Right atrium auricular region (tissue), 2 donors: Measurements from ENCODE around the gene HAGHL. TPM values are rescaled to one million over a fixed set of nuclear protein-coding genes. Genes with fewer than 3 reads are reported as not detected.

Source experiments
- DNase-seq: peaks from one replicate; pipeline ENCODE4 v3.0.0-alpha.2; 2019; ENCODE audit warnings: low spot score
- H3K27ac ChIP-seq, 2 donors: fragments of 200-600 bp; sonication (generic); 1 replicate in 1 of 2; 2 replicates in 1 of 2; pipeline ENCODE4 v1.5.1; 2016 to 2019
- H3K27me3 ChIP-seq, 2 donors: fragments of 200-600 bp; sonication (generic); one replicate each; pipeline versions ENCODE4 v1.5.1 to v1.6.0; 2017 to 2019
- H3K36me3 ChIP-seq: fragments of 200-600 bp; sonication (generic); one replicate; pipeline ENCODE4 v1.5.1; 2016
- H3K4me1 ChIP-seq, 2 donors: fragments of 200-600 bp; sonication (generic); one replicate each; pipeline versions ENCODE4 v1.5.1 to v1.6.0; 2017 to 2019
- H3K4me3 ChIP-seq, 2 donors: fragments of 200-600 bp; sonication (generic); 1 replicate in 1 of 2; 2 replicates in 1 of 2; pipeline ENCODE4 v1.5.1; 2017 to 2019; ENCODE audit warnings: mild to moderate bottlenecking in 1 of 2, moderate library complexity in 1 of 2
- H3K9me3 ChIP-seq, 2 donors: fragments of 200-600 bp; sonication (generic); one replicate each; pipeline ENCODE4 v1.5.1; 2019
- total RNA-seq, 2 donors: library from RNA; depleted of rRNA; stranded (reverse); fragments of >200 nt; gene quantifications; one replicate each; pipeline ENCODE4 v1.1.0, GENCODE V29; 2016
- TF ChIP-seq, protein P1 (sequence below), 2 donors: fragments of 200-600 bp; sonication (generic); IDR thresholded peaks; one replicate each; pipeline ENCODE4 v1.5.1; 2019; ENCODE audit warnings: antibody characterized with exemption in 2 of 2

Gene HAGHL
- total RNA-seq, 2 donors from 2014 or later, result 9.6 to 9.7 TPM

GRCh38 chr16:694187-694862 is 32.6 kb upstream of the HAGHL start:
- no peaks in the 10 kb centered on the region for H3K9me3 ChIP-seq
- no peak overlapping the region for H3K27ac ChIP-seq
- H3K27me3 ChIP-seq, result peaks cover 17 to 25% of the 10 kb centered on the region in 2 donors
- peaks cover 0 to 35% of the 10 kb centered on the region in 2 donors for H3K4me1 ChIP-seq
- peak overlapping the region in 1 of 2 donors; percentile 21 for H3K4me3 ChIP-seq
- no peaks in the 10 kb centered on the region for H3K36me3 ChIP-seq
- TF ChIP-seq, protein P1, sequence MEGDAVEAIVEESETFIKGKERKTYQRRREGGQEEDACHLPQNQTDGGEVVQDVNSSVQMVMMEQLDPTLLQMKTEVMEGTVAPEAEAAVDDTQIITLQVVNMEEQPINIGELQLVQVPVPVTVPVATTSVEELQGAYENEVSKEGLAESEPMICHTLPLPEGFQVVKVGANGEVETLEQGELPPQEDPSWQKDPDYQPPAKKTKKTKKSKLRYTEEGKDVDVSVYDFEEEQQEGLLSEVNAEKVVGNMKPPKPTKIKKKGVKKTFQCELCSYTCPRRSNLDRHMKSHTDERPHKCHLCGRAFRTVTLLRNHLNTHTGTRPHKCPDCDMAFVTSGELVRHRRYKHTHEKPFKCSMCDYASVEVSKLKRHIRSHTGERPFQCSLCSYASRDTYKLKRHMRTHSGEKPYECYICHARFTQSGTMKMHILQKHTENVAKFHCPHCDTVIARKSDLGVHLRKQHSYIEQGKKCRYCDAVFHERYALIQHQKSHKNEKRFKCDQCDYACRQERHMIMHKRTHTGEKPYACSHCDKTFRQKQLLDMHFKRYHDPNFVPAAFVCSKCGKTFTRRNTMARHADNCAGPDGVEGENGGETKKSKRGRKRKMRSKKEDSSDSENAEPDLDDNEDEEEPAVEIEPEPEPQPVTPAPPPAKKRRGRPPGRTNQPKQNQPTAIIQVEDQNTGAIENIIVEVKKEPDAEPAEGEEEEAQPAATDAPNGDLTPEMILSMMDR (IDR thresholded peaks at IDR 0.05), result no peak
- DNase-seq, result no peak

- no peak for DNase-seq
- peaks cover 17 to 25% of the 10 kb centered on the region in 2 donors for H3K27me3 ChIP-seq
Observed at GRCh38 chr16:694863-695354, 32.0 kb upstream of the HAGHL start.

GRCh38 chr16:695355-696089 is 31.4 kb upstream of the HAGHL start:
- H3K9me3 ChIP-seq, result no peaks in the 10 kb centered on the region
- H3K27me3 ChIP-seq, result peaks cover 17 to 28% of the 10 kb centered on the region in 2 donors
- peak overlapping the region in 1 of 2 donors; percentile 21 for H3K4me3 ChIP-seq
- H3K36me3 ChIP-seq, result no peaks in the 10 kb centered on the region
- no peak overlapping the region for H3K27ac ChIP-seq
- H3K4me1 ChIP-seq, result peaks cover 0 to 33% of the 10 kb centered on the region in 2 donors
- DNase-seq, result no peak
- TF ChIP-seq, protein P1 (IDR thresholded peaks at IDR 0.05), result no peak

More at GRCh38 chr16:694863-695354, 32.0 kb upstream of the HAGHL start:
- Histone ChIP-seq H3K36me3 (no peaks in the 10 kb centered on the region), H3K4me3 (peak overlapping the region in 1 of 2 donors; percentile 21), H3K9me3 (no peaks in the 10 kb centered on the region), H3K27ac (no peak overlapping the region), H3K4me1 (peaks cover 0 to 29% of the 10 kb centered on the region in 2 donors)
- TF ChIP-seq, protein P1 (IDR thresholded peaks at IDR 0.05), result no peak

DNA sequence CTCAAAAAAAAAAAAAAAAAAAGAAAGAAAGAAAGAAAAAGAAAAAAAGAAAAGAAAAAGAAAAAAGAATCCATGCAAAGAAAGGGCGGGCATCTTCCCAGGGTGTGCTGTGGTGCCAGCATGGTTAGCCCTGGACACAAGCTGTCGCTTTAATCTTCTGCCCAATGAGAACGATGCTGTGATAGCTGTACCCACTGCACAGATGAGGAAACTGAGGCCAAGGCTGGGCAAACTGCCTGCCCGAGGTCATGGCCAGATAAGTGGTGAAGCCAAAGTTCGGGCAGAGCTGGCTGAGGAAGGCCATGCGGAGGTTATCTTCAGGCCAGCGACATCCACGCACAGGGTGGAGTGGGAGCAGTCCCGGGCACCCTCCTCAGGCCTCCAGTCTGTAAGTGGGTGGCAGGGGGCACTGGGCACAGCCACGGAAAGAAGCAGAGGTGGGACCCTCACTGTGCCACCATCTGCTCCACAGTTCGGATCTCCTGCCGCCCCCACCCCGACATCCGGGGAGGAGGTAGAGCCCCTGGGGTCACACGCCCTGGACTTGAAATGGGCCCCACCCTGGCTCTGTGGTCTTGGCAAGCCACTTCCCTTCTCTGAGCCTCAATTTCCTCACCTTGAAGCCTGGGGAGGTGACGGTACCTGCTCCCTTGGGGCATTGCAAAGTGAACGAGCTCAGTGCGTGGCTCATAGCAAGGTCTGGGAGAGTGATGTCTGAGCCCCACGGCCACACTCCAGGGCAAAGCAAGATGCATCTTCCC is 27.8 kb upstream of the HAGHL start:
- no peaks in the 10 kb centered on the region for H3K9me3 ChIP-seq
- no peak overlapping the region for H3K27ac ChIP-seq
- TF ChIP-seq, protein P1 (IDR thresholded peaks at IDR 0.05), result no peak
- H3K4me3 ChIP-seq, result no peak overlapping the region
- H3K4me1 ChIP-seq, result peaks cover 0 to 30% of the 10 kb centered on the region in 2 donors
- peaks cover 17 to 43% of the 10 kb centered on the region in 2 donors for H3K27me3 ChIP-seq
- no peak for DNase-seq
- H3K36me3 ChIP-seq, result no peaks in the 10 kb centered on the region

DNA sequence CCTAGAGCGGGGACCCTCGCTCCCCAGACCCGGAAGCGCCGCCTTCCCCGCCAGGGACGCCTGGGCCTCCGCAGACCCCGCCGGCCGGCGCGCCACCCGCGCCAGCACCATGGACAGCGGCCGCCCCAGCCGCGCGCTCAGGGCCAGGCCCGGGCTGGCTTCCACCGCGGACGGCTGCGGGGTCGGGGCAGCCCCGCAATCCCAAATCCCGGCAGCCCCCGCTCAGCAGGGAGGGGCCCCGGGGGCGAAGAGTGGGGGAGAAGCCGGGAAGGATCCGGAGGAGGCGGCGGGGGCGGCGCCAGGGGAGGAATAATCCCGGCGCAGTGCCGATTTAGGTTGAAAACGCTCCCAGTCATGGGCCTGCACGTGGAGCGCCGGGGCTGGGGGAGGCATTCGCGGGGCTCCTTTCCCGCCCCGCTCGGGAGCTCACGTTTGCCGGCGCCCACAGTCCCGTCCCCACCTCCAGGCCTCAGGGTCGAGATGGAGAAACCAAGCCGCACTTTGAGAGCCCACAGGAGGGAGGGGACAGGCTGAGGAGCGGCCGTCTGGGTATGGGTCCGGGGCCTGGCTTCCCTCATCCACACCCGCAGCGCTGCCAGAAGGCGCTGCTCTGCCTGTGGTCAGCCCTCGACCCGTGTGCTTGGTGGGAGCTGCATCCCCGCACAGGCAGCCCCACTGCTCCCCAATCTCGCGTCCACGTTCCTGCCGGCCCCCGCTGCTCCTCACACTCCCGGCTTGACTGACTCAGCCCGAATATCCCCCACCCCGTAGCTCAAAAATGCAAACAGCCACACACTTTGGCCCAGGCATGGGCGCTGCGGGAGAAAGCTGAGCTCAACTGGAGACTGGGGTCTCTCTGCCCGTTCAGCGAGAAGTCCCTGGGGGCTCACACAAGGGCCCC is 26.0 kb upstream of the HAGHL start:
- TF ChIP-seq, protein P1 (IDR thresholded peaks at IDR 0.05), result no peak
- no peak for DNase-seq
- Histone ChIP-seq H3K36me3 (no peaks in the 10 kb centered on the region), H3K4me3 (no peak overlapping the region), H3K27me3 (peaks cover 4 to 39% of the 10 kb centered on the region in 2 donors), H3K4me1 (peaks cover 0 to 20% of the 10 kb centered on the region in 2 donors), H3K27ac (no peak overlapping the region), H3K9me3 (no peaks in the 10 kb centered on the region)
